CD4-positive, alpha-beta T cell treated with Interleukin-12 subunit alpha and Interleukin-12 subunit beta, for 1 hour (primary cell): ENCODE results near the gene CUX1.
A peak's percentile ranks its signal among the peaks of the same experiment; 100 is the strongest.

Experiments used
- DNase-seq: peaks from one replicate; pipeline ENCODE4 v3.0.0-alpha.2; 2020

The CUX1 gene

GRCh38 chr7:102055181-102055976, 238.0 kb downstream of the CUX1 start:
- no peak for DNase-seq

DNA sequence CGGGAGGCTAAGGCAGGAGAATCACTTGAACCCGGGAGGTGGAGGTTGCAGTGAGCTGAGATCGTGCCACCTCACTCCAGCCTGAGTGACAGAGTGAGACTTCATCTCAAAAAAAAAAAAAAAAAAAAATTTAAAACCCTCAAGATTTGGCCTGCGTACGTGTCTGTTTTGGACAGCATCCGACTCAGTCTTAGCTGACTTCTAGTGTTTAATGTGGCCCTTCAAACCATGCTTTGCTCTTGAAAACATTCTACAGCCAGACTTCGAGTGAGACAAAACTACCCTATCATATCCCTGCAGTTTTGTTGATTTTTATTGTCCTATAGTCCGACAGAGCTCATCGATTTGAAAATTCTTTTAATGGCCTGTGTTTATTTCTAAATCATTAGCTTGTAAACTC, 242.1 kb downstream of the CUX1 start:
- no peak for DNase-seq

DNA sequence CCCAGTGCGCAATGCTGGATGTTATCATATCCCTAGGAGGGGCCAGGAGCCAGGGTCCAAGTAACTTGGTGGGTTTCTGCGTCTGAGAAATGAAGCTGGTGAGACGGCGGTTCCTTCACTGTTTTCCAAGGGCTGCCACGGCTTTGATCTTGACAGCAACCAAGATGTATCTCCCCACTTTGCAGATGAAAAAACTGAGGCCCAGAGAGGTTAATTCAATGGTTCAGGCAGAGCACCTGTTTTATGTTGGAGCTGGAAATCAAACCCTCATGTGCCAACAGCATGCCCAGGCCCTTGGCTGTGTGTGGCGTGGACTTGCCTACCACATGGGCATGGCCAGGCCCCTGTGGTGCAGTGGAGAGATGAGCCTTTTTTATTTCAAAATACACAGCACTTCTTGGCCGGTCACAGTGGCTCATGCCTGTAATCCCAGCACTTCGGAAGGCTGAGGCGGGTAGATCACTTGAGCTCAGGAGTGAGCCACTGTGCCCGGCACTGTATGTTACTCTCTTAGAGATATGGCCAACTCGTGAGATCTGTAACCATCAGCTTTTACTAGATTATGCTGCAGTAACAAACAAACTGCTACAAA, 244.0 kb downstream of the CUX1 start:
- no peak for DNase-seq

DNA sequence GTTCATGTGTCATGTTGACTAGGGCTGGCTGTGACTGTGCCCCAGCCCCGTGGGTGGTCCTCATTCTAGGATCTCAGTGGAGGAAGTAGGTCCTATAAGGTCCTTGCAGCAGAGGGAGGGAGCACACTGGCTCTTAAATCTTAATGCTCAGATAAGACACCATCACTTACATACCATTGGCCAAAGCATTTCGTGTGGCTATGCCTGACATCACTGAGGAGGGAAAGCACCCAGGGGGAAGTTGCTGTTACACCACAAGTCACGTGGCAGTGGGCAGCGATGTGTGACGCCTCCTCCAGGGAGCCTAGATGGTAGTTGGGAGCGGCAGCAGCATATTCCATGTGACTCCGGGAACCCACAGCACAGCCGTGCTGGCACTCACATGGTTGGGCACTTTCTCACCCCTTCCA, 244.6 kb downstream of the CUX1 start:
- DNase-seq = peak; percentile 19

DNA sequence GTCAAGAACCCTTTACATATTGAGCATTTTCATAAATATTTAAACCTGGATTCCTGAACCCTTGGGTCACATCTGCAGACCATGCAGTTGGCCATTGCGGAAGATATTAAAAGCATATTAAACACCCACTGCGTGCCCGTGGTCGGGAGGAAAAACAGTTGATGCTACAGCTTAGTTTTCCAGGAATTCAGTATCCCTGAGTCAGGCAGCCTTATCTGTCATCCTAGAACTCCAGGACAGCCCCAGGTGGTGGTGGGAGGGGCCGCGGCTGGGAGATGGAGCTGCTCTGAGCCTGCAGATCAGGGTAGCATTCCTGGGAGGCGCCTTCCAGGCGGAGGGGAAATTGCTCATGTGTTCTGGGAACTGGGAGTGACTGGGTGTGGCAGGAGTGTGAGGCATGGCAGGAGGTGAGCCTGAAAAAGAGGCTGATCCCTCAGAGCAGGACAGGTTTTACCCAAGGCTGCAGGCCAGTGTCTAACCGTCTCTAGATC, 246.3 kb downstream of the CUX1 start:
- no peak for DNase-seq

- DNase-seq = peak; percentile 19
Observed at GRCh38 chr7:102064361-102065025, 247.1 kb downstream of the CUX1 start.

- no peak for DNase-seq
Observed at GRCh38 chr7:102065226-102065625, 247.8 kb downstream of the CUX1 start.

DNA sequence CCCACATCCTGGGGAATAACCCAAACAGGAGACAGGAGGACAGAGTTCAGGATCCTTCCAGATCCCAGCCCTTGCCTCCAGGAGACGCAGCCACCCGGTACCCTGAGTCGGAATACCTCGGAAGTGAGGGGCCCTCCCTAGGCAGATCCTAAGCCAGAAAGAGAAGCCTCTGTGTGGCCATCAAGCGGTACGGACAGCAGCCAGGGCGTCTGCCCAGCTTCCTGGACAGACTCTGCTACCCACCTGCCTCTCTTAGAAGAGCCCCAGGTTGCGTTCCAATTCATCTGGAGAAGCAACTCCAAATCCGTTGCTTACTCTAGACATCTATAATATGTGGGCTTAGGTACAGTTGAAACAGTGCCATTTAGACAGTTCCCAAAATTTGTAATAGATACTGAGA, 249.1 kb downstream of the CUX1 start:
- DNase-seq = no peak

DNA sequence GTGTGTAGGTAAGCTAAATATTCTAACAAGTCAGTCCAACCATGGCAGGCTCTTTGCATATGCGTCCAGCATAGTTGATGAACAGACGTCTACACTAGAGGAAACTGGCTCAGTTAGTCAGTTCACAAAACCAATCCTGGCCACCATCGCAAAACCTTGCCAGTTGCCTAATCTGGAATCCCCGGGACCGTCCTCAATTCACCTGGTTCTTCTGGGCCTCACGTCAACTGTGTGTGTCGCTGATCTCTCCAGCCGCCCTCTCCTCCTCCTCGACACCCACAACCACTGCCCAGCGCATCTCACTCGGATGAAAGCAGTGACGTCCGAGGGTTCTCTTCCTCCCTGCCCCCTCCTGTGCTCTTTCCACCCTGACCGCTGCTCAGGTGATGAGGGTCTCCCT, 251.4 kb downstream of the CUX1 start:
- DNase-seq = no peak

GRCh38 chr7:102069931-102070629, 252.7 kb downstream of the CUX1 start:
- DNase-seq = no peak

- no peak for DNase-seq
Observed at GRCh38 chr7:102072003-102072402, 254.6 kb downstream of the CUX1 start.

GRCh38 chr7:102072636-102073209, 255.3 kb downstream of the CUX1 start:
- DNase-seq = no peak

GRCh38 chr7:102073931-102074880, 256.8 kb downstream of the CUX1 start:
- no peak for DNase-seq

GRCh38 chr7:102075126-102075525, 257.7 kb downstream of the CUX1 start:
- DNase-seq = no peak

DNA sequence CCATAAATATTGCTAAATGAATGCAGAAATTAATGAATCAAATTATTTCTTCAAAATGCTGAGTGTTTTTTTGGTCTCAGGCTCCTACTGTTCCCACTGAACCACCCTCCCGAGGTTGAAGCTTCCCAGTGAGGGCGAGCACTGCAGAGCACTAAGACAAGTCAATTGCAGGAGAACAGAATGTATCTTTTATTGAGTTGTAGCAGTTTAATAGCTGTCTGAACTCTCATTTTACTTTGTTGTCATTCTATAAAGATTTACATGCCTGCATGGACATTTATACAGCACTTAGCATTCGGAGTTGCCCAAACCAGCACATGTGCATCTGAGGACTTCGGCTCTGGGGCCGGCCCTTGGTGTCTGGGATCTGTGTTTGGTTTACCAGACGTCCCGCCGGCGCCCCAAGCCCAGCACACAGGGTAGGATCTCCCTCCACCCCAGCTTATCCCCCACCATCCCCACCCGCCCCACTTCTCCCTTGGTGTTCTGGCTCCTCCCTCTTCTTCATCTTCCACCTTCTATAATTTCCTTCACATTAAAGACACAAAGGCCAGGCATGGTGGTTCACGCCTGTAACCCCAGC, 258.2 kb downstream of the CUX1 start:
- DNase-seq = no peak

DNA sequence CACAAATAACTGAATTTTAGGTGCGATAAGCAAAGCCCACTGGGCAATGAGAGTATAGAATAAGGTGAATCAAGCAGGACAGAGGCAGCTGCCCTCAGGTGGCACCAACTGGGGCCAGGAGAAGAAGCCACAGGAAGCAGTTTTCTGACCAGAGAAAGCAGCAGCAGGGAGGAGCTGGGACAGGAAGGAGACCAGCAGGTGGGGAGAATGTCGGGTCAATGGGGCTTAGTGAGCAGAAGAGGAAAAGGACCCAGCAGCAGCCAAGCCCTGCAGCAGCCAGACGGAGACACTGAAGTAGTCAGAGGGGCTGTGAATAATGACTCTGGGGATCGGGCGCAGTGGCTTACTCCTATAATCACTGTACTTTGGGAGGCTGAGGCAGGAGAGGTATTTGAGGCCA, 259.7 kb downstream of the CUX1 start:
- DNase-seq = no peak

GRCh38 chr7:102079140-102080018, 262.0 kb downstream of the CUX1 start:
- no peak for DNase-seq

DNA sequence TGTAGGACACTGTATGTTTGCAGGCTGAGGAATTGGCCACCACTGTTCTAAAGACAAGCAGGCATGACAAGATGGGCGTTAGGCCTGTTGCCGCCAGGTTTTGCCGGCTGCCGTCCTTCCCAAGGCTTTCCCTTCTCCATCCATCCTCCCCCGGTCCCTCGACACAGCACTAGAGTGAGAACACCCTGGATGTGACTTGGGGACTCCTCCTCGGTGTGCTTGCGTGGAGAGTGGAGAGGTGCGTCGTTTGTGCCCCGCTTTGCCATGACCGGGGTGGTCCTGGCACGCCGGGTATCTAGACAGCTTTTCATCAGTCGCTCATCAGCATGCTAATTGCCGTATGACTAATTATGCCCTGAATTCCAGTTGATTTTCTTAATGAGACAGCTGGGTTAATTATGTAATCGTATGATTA, 262.6 kb downstream of the CUX1 start:
- DNase-seq = no peak

DNA sequence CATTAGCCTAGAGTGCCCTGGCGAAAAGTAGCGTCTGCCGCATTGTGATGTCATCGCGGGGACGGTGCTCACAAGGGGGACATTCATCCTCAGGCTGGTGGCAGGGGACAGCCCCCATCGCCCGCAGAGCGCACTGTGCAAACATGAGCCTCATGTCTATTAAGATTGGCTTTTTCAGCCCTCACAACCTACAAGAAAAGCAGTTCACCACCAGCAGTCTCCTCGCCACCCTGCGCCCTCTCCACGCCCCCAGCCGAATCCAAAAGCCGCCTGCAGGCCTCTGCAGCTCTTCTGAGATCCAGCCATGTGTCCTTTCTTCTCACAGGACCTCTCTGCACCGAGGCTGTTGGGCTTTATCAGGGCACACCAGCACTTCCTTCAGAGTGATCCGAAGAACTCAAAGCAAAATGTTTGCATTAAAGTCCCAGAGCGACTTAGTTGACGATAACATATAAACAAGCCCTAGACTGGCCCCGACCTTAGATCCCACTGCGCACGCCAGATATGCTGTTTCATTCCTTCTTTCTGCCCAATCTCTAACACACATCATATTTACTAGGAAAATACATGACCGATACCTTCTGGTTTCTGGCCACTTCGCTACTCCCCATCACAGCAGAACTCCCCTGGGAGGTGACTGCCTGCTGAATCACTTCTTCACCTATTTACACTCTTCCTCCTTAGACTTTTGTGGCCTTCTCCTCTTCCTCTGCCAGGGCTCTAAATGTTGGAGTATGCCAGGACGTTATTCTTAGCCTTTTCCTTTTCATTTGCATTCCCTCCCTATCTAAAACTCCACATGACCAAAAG, 263.2 kb downstream of the CUX1 start:
- DNase-seq = no peak
